D721Med (cell line): ENCODE results near the gene TCL1A.

Source experiments
- DNase-seq: peaks from one replicate; pipeline ENCODE4 v3.0.0; 2011; ENCODE audit warnings: low spot score; ENCODE audit not compliant: insufficient read length
- FAIRE-seq: peaks from 2 replicates; lab custom pipeline; 2011; peaks lifted over from hg19 to GRCh38; lab: Jason Lieb, UNC
- CTCF ChIP-seq: IDR thresholded peaks from 2 replicates; pipeline ENCODE4 v1.5.1; 2012; ENCODE audit warnings: mild to moderate bottlenecking, control low read depth; ENCODE audit not compliant: insufficient read depth; ENCODE audit errors: missing control alignments

The TCL1A gene

GRCh38 chr14:95707327-95707726 is 6.6 kb downstream of the TCL1A start:
- FAIRE-seq: no peak
- DNase-seq: no peak
- no peak for TF ChIP-seq CTCF

GRCh38 chr14:95705518-95705917 is 8.4 kb downstream of the TCL1A start:
- no peak for TF ChIP-seq CTCF
- DNase-seq: no peak
- FAIRE-seq: no peak

GRCh38 chr14:95703805-95704204 is 10.1 kb downstream of the TCL1A start:
- no peak for FAIRE-seq
- TF ChIP-seq CTCF: no peak
- no peak for DNase-seq

- no peak for FAIRE-seq
- no peak for TF ChIP-seq CTCF
- no peak for DNase-seq
These were observed 10.6 kb downstream of the TCL1A start for GRCh38 chr14:95703341-95703740.

GRCh38 chr14:95701846-95702221 is 12.1 kb downstream of the TCL1A start:
- no peak for DNase-seq
- TF ChIP-seq CTCF: no peak
- FAIRE-seq: no peak

- TF ChIP-seq CTCF: no peak
- no peak for DNase-seq
- no peak for FAIRE-seq
These were observed 13.5 kb downstream of the TCL1A start for GRCh38 chr14:95700221-95700976.

GRCh38 chr14:95699412-95699811 is 14.5 kb downstream of the TCL1A start:
- TF ChIP-seq CTCF: no peak
- FAIRE-seq: no peak
- DNase-seq: no peak
